Gastrocnemius medialis (tissue), 4 donors: ENCODE measurements around the gene ATAT1. TPM values are rescaled to one million over a fixed set of nuclear protein-coding genes. Genes with fewer than 3 reads are reported as not detected.

Experiments used
- ATAC-seq, 2 donors: fragments of 150-250 bp; one replicate each; pipeline ENCODE4 v1.9.1; 2016
- DNase-seq, 2 donors: peaks; one replicate each; pipeline ENCODE4 v3.0.0-alpha.2; 2019
- H3K27ac ChIP-seq, 4 donors: fragments of 200-600 bp; sonication (generic); 1 replicate in 1 of 4; 2 replicates in 3 of 4; pipeline ENCODE4 v1.5.1; 2016 to 2018; ENCODE audit warnings: mild to moderate bottlenecking in 2 of 4, moderate library complexity in 1 of 4
- H3K27me3 ChIP-seq, 3 donors: fragments of 200-600 bp; sonication (generic) in 2 of 3; 1 replicate in 1 of 3; 2 replicates in 2 of 3; pipeline versions ENCODE4 v1.5.1 to v1.6.0; 2016 to 2019; ENCODE audit warnings: mild to moderate bottlenecking in 1 of 3, moderate library complexity in 1 of 3
- H3K36me3 ChIP-seq, 2 donors: fragments of 200-600 bp; sonication (generic) in 1 of 2; one replicate each; pipeline ENCODE4 v1.5.1; 2017 to 2018
- H3K4me1 ChIP-seq, 2 donors: fragments of 200-600 bp; sonication (generic) in 1 of 2; one replicate each; pipeline ENCODE4 v1.5.1; 2016 to 2017; ENCODE audit warnings: mild to moderate bottlenecking in 2 of 2
- H3K4me3 ChIP-seq, 4 donors: fragments of 200-600 bp; sonication (generic) in 3 of 4; 1 replicate in 1 of 4; 2 replicates in 3 of 4; pipeline ENCODE4 v1.5.1; 2016 to 2019; ENCODE audit warnings: mild to moderate bottlenecking in 2 of 4
- H3K9me3 ChIP-seq, 3 donors: fragments of 200-600 bp; sonication (generic) in 2 of 3; 1 replicate in 1 of 3; 2 replicates in 2 of 3; pipeline ENCODE4 v1.5.1; 2016 to 2019
- CTCF ChIP-seq, 5 experiments: fragments of 450-650 bp in 3 of 5; fragments of 200-600 bp in 2 of 5; sonication (generic) in 2 of 5; IDR thresholded peaks in 4 of 5; conservative IDR thresholded peaks in 1 of 5; 1 replicate in 4 of 5; 2 replicates in 1 of 5; pipeline ENCODE4 v1.5.1; 2016 to 2019; ENCODE audit warnings: antibody characterized with exemption in 5 of 5, mild to moderate bottlenecking in 3 of 5, moderate library complexity in 3 of 5
- POLR2A ChIP-seq, 2 donors: fragments of 450-650 bp; IDR thresholded peaks; one replicate each; pipeline ENCODE4 v1.6.1; 2017; ENCODE audit warnings: antibody characterized with exemption in 2 of 2, mild to moderate bottlenecking in 2 of 2, moderate library complexity in 2 of 2
- in situ Hi-C, 4 donors: fragments of 200-750 bp; cut with MboI; loops; one replicate each; pipeline versions ENCODE4 v1.15.0 to v1.8.0; 2017; ENCODE audit warnings: low sequenced_read_pairs in 4 of 4
- intact Hi-C: fragments of 100-400 bp; cut with DNase I; formaldehyde crosslinking; loops from one replicate; pipeline ENCODE4 v1.15.1; 2023; ENCODE audit warnings: low total_unique reads
- total RNA-seq, 4 donors: library from RNA; depleted of rRNA; stranded (reverse); fragments of >200 nt; gene quantifications; one replicate each; pipeline versions ENCODE4 v1.1.0 to v1.2.3, GENCODE V29; 2016

Gene ATAT1
- total RNA-seq, 4 donors from 2014 or later = 0.73 to 7.8 (median 1.7) TPM

- Histone ChIP-seq H3K4me3 (peak overlapping the region; percentile 67 to 97 (median 96)), H3K4me1 (peaks cover 39 to 40% of the 10 kb centered on the region in 2 donors), H3K27me3 (peaks cover 0 to 2% (median 0%) of the 10 kb centered on the region in 3 donors), H3K36me3 (peaks cover 0 to 4% of the 10 kb centered on the region in 2 donors), H3K9me3 (no peaks in the 10 kb centered on the region), H3K27ac (peak overlapping the region; percentile 93 to 99 (median 97))
- ATAC-seq = peak; percentile 47 to 60
- no peak for TF ChIP-seq CTCF (IDR thresholded peaks at IDR 0.05 in 4 of 5, conservative IDR thresholded peaks at IDR 0.05 in 1 of 5)
- peak; percentile 66 to 70 for TF ChIP-seq POLR2A (IDR thresholded peaks at IDR 0.05)
- in situ Hi-C loops (loop anchor here in 1 of 4 donors (10.0 kb wide), 1 partner anchor 138 kb away; no protein-coding TSS in a partner anchor), intact Hi-C loops (loop anchor here (1.0 to 5.0 kb wide), 3 partner anchors 30 to 510 kb away; partner anchors contain the start of genes DDR1 and MDC1)
- peak; percentile 89 to 94 for DNase-seq
Observed at GRCh38 chr6:30686908-30687658, 60.4 kb downstream of the ATAT1 start.

DNA sequence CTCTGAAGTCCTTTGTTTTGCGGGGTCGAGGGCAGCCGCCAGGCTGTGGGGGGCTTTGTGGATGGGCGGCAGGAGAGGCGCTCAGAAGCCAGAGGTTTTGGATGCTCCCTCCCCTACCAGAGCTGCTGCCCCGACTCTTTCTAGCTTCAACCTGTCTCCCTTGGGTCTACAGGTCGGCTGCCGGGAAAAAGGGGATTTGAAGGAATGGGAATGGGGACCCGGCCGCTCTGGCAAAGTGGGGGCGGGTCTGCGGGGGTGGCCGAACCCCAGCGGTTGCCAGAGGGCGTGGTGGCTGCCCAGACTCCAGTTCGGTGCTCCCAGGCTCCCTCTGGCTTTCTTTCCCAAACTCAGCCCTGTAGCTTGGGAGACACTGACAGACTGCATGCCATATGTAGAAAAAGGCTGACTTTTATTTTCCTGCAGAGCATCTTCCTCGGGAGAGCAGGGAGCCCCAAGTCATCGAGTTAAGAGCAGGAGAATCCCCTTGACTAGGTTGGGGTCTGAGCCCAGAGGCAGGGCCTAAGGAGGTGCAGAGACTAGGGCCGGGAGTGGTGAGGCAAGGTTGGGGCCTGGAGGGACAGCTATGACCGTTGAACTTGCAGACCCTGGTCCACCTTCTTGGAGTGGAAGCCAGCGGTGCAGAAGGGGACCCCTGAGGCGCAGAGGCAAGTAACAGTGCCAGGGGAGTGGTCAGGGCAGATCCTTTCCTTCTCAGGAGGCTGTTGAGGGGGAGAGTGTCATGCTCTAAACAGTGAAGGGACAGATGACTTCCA is 61.2 kb downstream of the ATAT1 start:
- peak in 1 of 2 donors; percentile 34 for DNase-seq
- intact Hi-C loops = loop anchor here (1.0 to 5.0 kb wide), 3 partner anchors 29 to 509 kb away; partner anchors contain the start of genes DDR1 and MDC1

GRCh38 chr6:30688569-30688968 is 61.9 kb downstream of the ATAT1 start:
- Histone ChIP-seq H3K9me3 (no peaks in the 10 kb centered on the region), H3K4me3 (peak overlapping the region; percentile 67 to 97 (median 96)), H3K27me3 (peaks cover 0 to 2% (median 0%) of the 10 kb centered on the region in 3 donors), H3K36me3 (peaks cover 0 to 4% of the 10 kb centered on the region in 2 donors), H3K4me1 (peaks cover 34 to 40% of the 10 kb centered on the region in 2 donors), H3K27ac (peak overlapping the region; percentile 93 to 99 (median 97))
- DNase-seq = no peak
- intact Hi-C loops (loop anchor here (5.0 kb wide), 2 partner anchors 194 to 509 kb away; partner anchors contain the start of gene DDR1), in situ Hi-C loops (loop anchor here in 1 of 4 donors (10.0 kb wide), 1 partner anchor 136 kb away; no protein-coding TSS in a partner anchor)
- no peak for ATAC-seq
- TF ChIP-seq CTCF (IDR thresholded peaks at IDR 0.05 in 4 of 5, conservative IDR thresholded peaks at IDR 0.05 in 1 of 5) (no peak), POLR2A (IDR thresholded peaks at IDR 0.05) (no peak)

More for the DNA sequence above, 61.2 kb downstream of the ATAT1 start:
- in situ Hi-C loops = loop anchor here in 1 of 4 donors (10.0 kb wide), 1 partner anchor 137 kb away; no protein-coding TSS in a partner anchor
- ATAC-seq = no peak
- no peaks in the 10 kb centered on the region for H3K9me3 ChIP-seq
- peaks cover 0 to 2% (median 0%) of the 10 kb centered on the region in 3 donors for H3K27me3 ChIP-seq
- TF ChIP-seq POLR2A (IDR thresholded peaks at IDR 0.05) = peak in 1 of 2 donors; percentile 1
- peak in 1 of 5 experiments; percentile 11 for TF ChIP-seq CTCF (IDR thresholded peaks at IDR 0.05 in 4 of 5, conservative IDR thresholded peaks at IDR 0.05 in 1 of 5)
- peaks cover 0 to 4% of the 10 kb centered on the region in 2 donors for H3K36me3 ChIP-seq
- peak overlapping the region; percentile 93 to 99 (median 97) for H3K27ac ChIP-seq
- H3K4me1 ChIP-seq = peaks cover 39 to 40% of the 10 kb centered on the region in 2 donors
- peak overlapping the region; percentile 67 to 97 (median 96) for H3K4me3 ChIP-seq
